Measurements from ENCODE around the gene CLEC18B. TPM values are rescaled to one million over a fixed set of nuclear protein-coding genes. Genes with fewer than 3 reads are reported as not detected.
"Not testable (repeated sequence)": the region's sequence is repeated elsewhere in the genome, so short reads cannot be mapped to it uniquely, and the experiment has no call there.

The CLEC18B gene
- total and polyA plus RNA-seq, 2 of the 4 experiments (the other 2 are of a cell fraction) = 0.17 TPM; not detected in 1

DNA sequence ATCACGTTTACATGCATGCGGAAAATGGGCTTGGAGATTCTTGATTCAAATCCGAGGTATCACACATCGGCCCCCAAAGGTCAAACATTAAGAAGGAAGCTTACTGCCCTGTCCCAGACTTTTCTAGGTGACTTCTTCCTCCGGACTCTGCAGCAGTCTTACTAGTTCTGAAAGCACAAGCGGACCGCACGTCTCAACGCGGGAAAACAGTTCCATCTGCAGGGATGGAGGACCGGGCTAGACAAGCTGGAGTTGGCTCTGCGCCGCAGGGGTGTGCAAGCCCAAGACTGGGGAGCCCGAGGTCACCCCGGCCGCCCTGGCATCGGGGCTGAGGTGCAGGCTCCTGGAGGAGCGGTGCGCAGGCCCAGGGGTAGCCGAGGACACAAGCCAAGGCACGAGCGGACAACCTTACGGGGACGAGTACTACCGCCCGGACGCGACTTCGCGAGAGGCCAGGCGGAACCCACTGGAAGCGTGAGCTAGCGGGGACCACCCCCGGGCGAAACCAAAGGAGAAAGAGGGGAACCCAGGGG lies 53.7 kb downstream of the CLEC18B start:
- H3K18ac ChIP-seq (ENCODE audit: low read depth, low read length); H2BK120ac ChIP-seq (ENCODE audit: low read depth, low read length); H3K9me3 ChIP-seq (ENCODE audit: control insufficient read depth, insufficient read depth, low read length); in situ Hi-C loops (cut with MboI; ENCODE audit: low sequenced_read_pairs); H4K91ac ChIP-seq (ENCODE audit: insufficient read depth, low read depth, low read length); POLR2A ChIA-PET (ENCODE audit: unreplicated experiment); CTCF ChIA-PET; H3K4me1 ChIP-seq (ENCODE audit: control insufficient read depth, insufficient read depth, low read length); H3K9me1 ChIP-seq (ENCODE audit: insufficient read depth, low read length); intact Hi-C loops (cut with micrococcal nuclease); H2BK15ac ChIP-seq (ENCODE audit: low read depth, low read length); DNase-seq; H3K27me3 ChIP-seq (ENCODE audit: control insufficient read depth, insufficient read depth, low read length); dilution Hi-C loops (cut with HindIII; ENCODE audit: low sequenced_read_pairs, unreplicated experiment); H2BK20ac ChIP-seq (ENCODE audit: low read depth, low read length); H3K36me3 ChIP-seq (ENCODE audit: control insufficient read depth, insufficient read depth, low read length): not testable (repeated sequence)
- Histone ChIP-seq H3K4ac (ENCODE audit: low read depth, low read length) (peak overlapping the region; percentile 26; the same call in 1 of the 2 replicates), H4K20me1 (ENCODE audit: insufficient read depth, low read length) (peaks cover 12% of the 10 kb centered on the region), H3K9ac (ENCODE audit: low read depth, low read length) (peak overlapping the region; percentile 86), H2AK5ac (ENCODE audit: low read depth, low read length) (peak overlapping the region; percentile 60; the same call in 1 of the 2 replicates), H4K5ac (ENCODE audit: low read depth, low read length) (0 out of 2 replicates have a peak overlapping the region, but pooled peaks have one; percentile 28), H2AK9ac (replicated peaks; ENCODE audit: low read depth, low read length, poor library complexity) (peak overlapping the region; percentile 55), H3K27ac (ENCODE audit: insufficient read depth, low read length) (peak overlapping the region; percentile 74), H3K4me3 (ENCODE audit: insufficient read depth, low read depth, low read length) (peak overlapping the region; percentile 91), H3K23ac (ENCODE audit: low read depth, low read length) (peak overlapping the region; percentile 65; the same call in 1 of the 2 replicates), H2BK5ac (ENCODE audit: low read depth, low read length, poor library complexity, severe bottlenecking) (peak overlapping the region; percentile 37), H2AFZ (replicated peaks; ENCODE audit: low read length, poor library complexity) (peak overlapping the region; percentile 80), H3K14ac (replicated peaks; ENCODE audit: low read depth, low read length) (0 out of 2 replicates have a peak overlapping the region, but pooled peaks have one; percentile 21), H3K4me2 (ENCODE audit: low read depth, low read length) (peak overlapping the region; percentile 92), H3K56ac (ENCODE audit: extremely low read depth, insufficient read depth, low read length) (0 out of 2 replicates have a peak overlapping the region, but pooled peaks have one; percentile 28), H4K8ac (ENCODE audit: low read depth in 2 of 2, low read length in 2 of 2) (peak overlapping the region; percentile 26 to 96; a peak in 3 of 4 replicates), H3K79me1 (ENCODE audit: low read depth in 1 of 2, low read length in 2 of 2) (peaks cover 10 to 32% of the 10 kb centered on the region in 2 experiments)
- ATAC-seq (ENCODE audit: low read depth) = peak; percentile 58
- WGBS, 2 experiments (ENCODE audit: extremely low coverage in 2 of 2, insufficient read length in 1 of 2) = 0% methylated on average over 13 of the region's 35 CpGs; no CpG with 5 or more reads in 1 of the 2 experiments
- BruUV-seq (replicated peaks) = TSS peak; percentile 50

DNA sequence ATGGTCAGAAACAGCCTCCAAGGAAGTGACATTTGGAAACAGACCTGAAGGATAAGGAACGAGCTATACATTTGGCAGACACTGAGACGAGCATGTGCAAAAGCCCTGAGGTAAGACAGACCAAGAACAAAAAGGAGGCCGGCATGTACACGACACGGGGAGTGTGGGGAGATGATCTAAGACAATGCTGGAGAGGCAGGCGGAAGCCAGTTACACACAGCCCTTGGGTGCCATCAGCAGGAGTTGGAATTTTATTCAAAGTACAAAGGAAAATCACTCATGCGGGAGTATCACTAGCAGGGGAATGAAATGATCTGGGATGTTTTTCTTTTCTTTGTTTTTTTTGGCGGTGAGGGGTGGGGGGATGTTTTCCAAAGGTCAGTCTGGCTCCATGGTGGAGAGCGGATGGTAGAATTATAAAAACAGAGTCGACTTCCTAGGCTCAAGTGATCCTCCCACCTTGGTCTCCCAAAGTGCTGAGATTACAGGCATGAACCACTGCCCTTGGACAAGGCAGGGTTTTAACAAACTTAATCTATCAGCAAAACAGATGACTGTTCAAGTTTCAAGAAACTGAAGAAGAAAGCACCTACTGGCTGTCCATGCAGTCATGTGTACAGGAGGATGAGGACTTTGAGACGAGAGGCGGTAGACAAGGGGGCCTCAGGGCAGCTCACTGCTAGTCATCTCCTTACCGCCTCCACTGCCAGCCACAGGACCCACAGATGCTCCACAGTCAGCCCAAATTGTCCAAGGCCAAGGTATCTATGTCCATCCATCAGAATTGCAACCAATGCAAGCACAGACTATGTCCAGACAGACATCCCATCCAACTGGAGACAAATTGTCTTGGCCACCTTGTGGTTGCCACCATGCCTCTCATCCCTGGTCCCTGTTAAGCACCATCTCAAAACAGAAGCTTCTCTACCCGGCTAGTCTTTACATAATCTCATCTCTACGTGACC lies 59.4 kb downstream of the CLEC18B start:
- POLR2A ChIA-PET (ENCODE audit: unreplicated experiment); H3K4me2 ChIP-seq (ENCODE audit: low read depth, low read length); H2BK20ac ChIP-seq (ENCODE audit: low read depth, low read length); H3K27ac ChIP-seq (ENCODE audit: insufficient read depth, low read length); H3K56ac ChIP-seq (ENCODE audit: extremely low read depth, insufficient read depth, low read length); H2AFZ ChIP-seq (replicated peaks; ENCODE audit: low read length, poor library complexity); H4K5ac ChIP-seq (ENCODE audit: low read depth, low read length); H2AK9ac ChIP-seq (replicated peaks; ENCODE audit: low read depth, low read length, poor library complexity); BruUV-seq (replicated peaks); H3K23ac ChIP-seq (ENCODE audit: low read depth, low read length); H2BK5ac ChIP-seq (ENCODE audit: low read depth, low read length, poor library complexity, severe bottlenecking); H3K9me3 ChIP-seq (ENCODE audit: control insufficient read depth, insufficient read depth, low read length); H3K9me1 ChIP-seq (ENCODE audit: insufficient read depth, low read length); H3K14ac ChIP-seq (replicated peaks; ENCODE audit: low read depth, low read length); H2BK15ac ChIP-seq (ENCODE audit: low read depth, low read length); dilution Hi-C loops (cut with HindIII; ENCODE audit: low sequenced_read_pairs, unreplicated experiment); H3K18ac ChIP-seq (ENCODE audit: low read depth, low read length); intact Hi-C loops (cut with micrococcal nuclease); H4K91ac ChIP-seq (ENCODE audit: insufficient read depth, low read depth, low read length); H4K8ac ChIP-seq (ENCODE audit: low read depth in 2 of 2, low read length in 2 of 2); H2BK120ac ChIP-seq (ENCODE audit: low read depth, low read length); H3K9ac ChIP-seq (ENCODE audit: low read depth, low read length); H3K4me3 ChIP-seq (ENCODE audit: insufficient read depth, low read depth, low read length); H3K27me3 ChIP-seq (ENCODE audit: control insufficient read depth, insufficient read depth, low read length); H2AK5ac ChIP-seq (ENCODE audit: low read depth, low read length); ATAC-seq (ENCODE audit: low read depth); DNase-seq; CTCF ChIA-PET; in situ Hi-C loops (cut with MboI; ENCODE audit: low sequenced_read_pairs); H3K4me1 ChIP-seq (ENCODE audit: control insufficient read depth, insufficient read depth, low read length); H3K4ac ChIP-seq (ENCODE audit: low read depth, low read length): not testable (repeated sequence)
- WGBS, 2 experiments (ENCODE audit: extremely low coverage in 2 of 2, insufficient read length in 1 of 2) = 92% methylated on average over 2 of the region's 15 CpGs; no CpG with 5 or more reads in 1 of the 2 experiments
- Histone ChIP-seq H4K20me1 (ENCODE audit: insufficient read depth, low read length) (peaks cover 12% of the 10 kb centered on the region), H3K79me1 (ENCODE audit: low read depth in 1 of 2, low read length in 2 of 2) (peaks cover 8 to 31% of the 10 kb centered on the region in 2 experiments), H3K36me3 (ENCODE audit: control insufficient read depth, insufficient read depth, low read length) (peaks cover 22% of the 10 kb centered on the region)

All from IMR-90 (cell line).